MCF 10A (cell line): ENCODE measurements around the gene OTULINL. TPM values are rescaled to one million over a fixed set of nuclear protein-coding genes. Genes with fewer than 3 reads are reported as not detected.

ENCODE experiments used
- BruUV-seq: library from RNA; stranded (reverse); fragments of 400-500 nt; replicated peaks from 2 replicates; lab custom pipeline; 2021; lab: Mats Ljungman, UMichigan
- CTCF ChIA-PET: fragments of 300-600 bp; sonication (Branson Sonifier 250); formaldehyde crosslinking; extraction: SDS; loops from one replicate; lab custom pipeline; 2021; ENCODE audit warnings: antibody characterized with exemption, inconsistent platforms; lab: Yijun Ruan, JAX
- POLR2A ChIA-PET: fragments of 300-600, 350-650 bp; sonication (Branson Sonifier 250); formaldehyde crosslinking; extraction: SDS; loops from one replicate; lab custom pipeline; 2020; ENCODE audit warnings: antibody characterized with exemption, inconsistent platforms; lab: Yijun Ruan, JAX
- DNase-seq: peaks from one replicate; pipeline ENCODE4 v3.0.0-alpha.2; 2018; ENCODE audit not compliant: unreplicated experiment
- H3K27ac Mint-ChIP-seq: one replicate; pipeline ENCODE4 v1.8.0; 2022; ENCODE audit warnings: mild to moderate bottlenecking, low read depth, mixed read lengths; ENCODE audit not compliant: unreplicated experiment
- H3K27me3 Mint-ChIP-seq: one replicate; pipeline ENCODE4 v1.8.0; 2022; ENCODE audit warnings: mixed read lengths; ENCODE audit not compliant: insufficient read depth, unreplicated experiment
- H3K36me3 Mint-ChIP-seq: one replicate; pipeline ENCODE4 v1.8.0; 2022; ENCODE audit warnings: mild to moderate bottlenecking, moderate library complexity, mixed read lengths; ENCODE audit not compliant: insufficient read depth, unreplicated experiment
- H3K4me1 Mint-ChIP-seq: one replicate; pipeline ENCODE4 v1.8.0; 2022; ENCODE audit warnings: mixed read lengths; ENCODE audit not compliant: insufficient read depth, unreplicated experiment
- H3K4me3 Mint-ChIP-seq: one replicate; pipeline ENCODE4 v1.8.0; 2022; ENCODE audit warnings: mild to moderate bottlenecking, moderate library complexity, mixed read lengths; ENCODE audit not compliant: unreplicated experiment
- H3K9me3 Mint-ChIP-seq: one replicate; pipeline ENCODE4 v1.8.0; 2022; ENCODE audit warnings: mixed read lengths; ENCODE audit not compliant: unreplicated experiment
- CTCF ChIP-seq: fragments of 200-600 bp; IDR thresholded peaks from one replicate; pipeline ENCODE4 v1.8.0; 2022; ENCODE audit warnings: antibody characterized with exemption, mild to moderate bottlenecking; ENCODE audit not compliant: unreplicated experiment
- intact Hi-C: fragments of 100-400 bp; cut with micrococcal nuclease; formaldehyde crosslinking; loops from 2 replicates; pipeline ENCODE4 v1.14.1; 2022
- total RNA-seq: library from RNA; stranded (reverse); gene quantifications from 2 replicates; pipeline ENCODE4 v1.2.3, GENCODE V29; 2022

OTULINL gene
- total RNA-seq, 1 experiment from 2014 or later: not detected

- no TSS peak for BruUV-seq
- TF ChIP-seq CTCF: no peak
- ChIA-PET POLR2A (no interaction called here), CTCF (no interaction called here)
- Mint-ChIP-seq H3K4me3 (no peak overlapping the region), H3K27me3 (peaks cover 16% of the 10 kb centered on the region), H3K9me3 (no peaks in the 10 kb centered on the region), H3K27ac (no peak overlapping the region), H3K36me3 (no peaks in the 10 kb centered on the region), H3K4me1 (no peaks in the 10 kb centered on the region)
- no peak for DNase-seq
- intact Hi-C loops: no loop called here
Measured at GRCh38 chr5:14594378-14595074, 12.9 kb downstream of the OTULINL start.

- BruUV-seq: no TSS peak
- Mint-ChIP-seq H3K4me3 (no peak overlapping the region), H3K27ac (no peak overlapping the region), H3K9me3 (no peaks in the 10 kb centered on the region), H3K4me1 (no peaks in the 10 kb centered on the region), H3K36me3 (no peaks in the 10 kb centered on the region), H3K27me3 (peaks cover 15% of the 10 kb centered on the region)
- ChIA-PET POLR2A (no interaction called here), CTCF (no interaction called here)
- DNase-seq: no peak
- intact Hi-C loops: no loop called here
- no peak for TF ChIP-seq CTCF
Measured at GRCh38 chr5:14595189-14595588, 13.6 kb downstream of the OTULINL start.

GRCh38 chr5:14595891-14596290, 14.3 kb downstream of the OTULINL start:
- no peaks in the 10 kb centered on the region for H3K36me3 Mint-ChIP-seq

GRCh38 chr5:14597080-14597479, 15.5 kb downstream of the OTULINL start:
- Mint-ChIP-seq H3K27me3 (peaks cover 15% of the 10 kb centered on the region), H3K36me3 (no peaks in the 10 kb centered on the region), H3K9me3 (no peaks in the 10 kb centered on the region), H3K27ac (no peak overlapping the region), H3K4me1 (no peaks in the 10 kb centered on the region), H3K4me3 (no peak overlapping the region)
- DNase-seq: no peak
- ChIA-PET POLR2A (no interaction called here), CTCF (interaction anchor here (0.7 kb wide), 1 partner anchor 21 kb away, joined by 3 read pairs; no protein-coding TSS in a partner anchor)
- TF ChIP-seq CTCF: no peak
- intact Hi-C loops: no loop called here
- BruUV-seq: no TSS peak

More at GRCh38 chr5:14595891-14596290, 14.3 kb downstream of the OTULINL start:
- no TSS peak for BruUV-seq
- TF ChIP-seq CTCF: no peak
- H3K27me3 Mint-ChIP-seq: peaks cover 15% of the 10 kb centered on the region
- ChIA-PET CTCF (no interaction called here), POLR2A (no interaction called here)
- no peak overlapping the region for H3K27ac Mint-ChIP-seq
- DNase-seq: no peak
- intact Hi-C loops: no loop called here
- H3K4me1 Mint-ChIP-seq: no peaks in the 10 kb centered on the region
- H3K4me3 Mint-ChIP-seq: no peak overlapping the region
- no peaks in the 10 kb centered on the region for H3K9me3 Mint-ChIP-seq
